ENCODE results near the gene NDUFA3. TPM values are rescaled to one million over a fixed set of nuclear protein-coding genes. Genes with fewer than 3 reads are reported as not detected.
"Not testable (repeated sequence)": the region's sequence is repeated elsewhere in the genome, so short reads cannot be mapped to it uniquely, and the experiment has no call there.

Gene NDUFA3
- polyA plus RNA-seq, 3 donors from 2014 or later, result 367 to 704 (median 506) TPM

DNA sequence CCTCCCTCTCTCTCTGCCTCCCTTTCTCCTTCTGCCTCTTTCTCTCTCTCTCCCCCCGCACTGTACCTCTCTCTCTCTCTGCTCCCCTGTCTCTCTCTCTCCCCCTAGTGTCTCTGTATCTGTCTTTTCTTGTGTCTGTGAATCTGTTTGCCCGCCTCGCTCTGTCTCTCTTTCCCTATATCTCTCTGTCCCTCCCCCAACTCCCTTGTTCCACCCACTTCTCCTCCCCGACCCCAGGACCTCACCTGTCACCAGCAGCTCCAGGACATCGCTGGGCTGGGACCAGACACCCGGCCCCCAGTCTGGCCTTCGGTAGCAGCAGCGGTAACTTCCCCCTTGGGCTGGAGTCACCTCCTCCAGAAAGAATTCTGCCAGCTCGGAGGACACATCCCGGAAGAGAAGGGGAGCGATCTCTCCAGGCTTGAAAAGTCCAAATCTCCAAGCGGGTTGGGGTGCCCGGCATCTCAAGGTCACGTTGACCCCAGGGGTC is 6.0 kb upstream of the NDUFA3 start:
- Mint-ChIP-seq H3K27ac (peak overlapping the region; percentile 73 to 92 (median 86)), H3K36me3 (no peaks in the 10 kb centered on the region), H3K4me3 (peak overlapping the region; percentile 71 to 94 (median 79)), H3K9me3 (no peaks in the 10 kb centered on the region), H3K4me1 (peaks cover 21 to 25% of the 10 kb centered on the region in 2 donors), H3K27me3 (ENCODE audit: low read depth in 3 of 3) (peaks cover 2 to 14% (median 11%) of the 10 kb centered on the region in 3 donors)
- peak; percentile 35 to 55 (median 55) for DNase-seq

DNA sequence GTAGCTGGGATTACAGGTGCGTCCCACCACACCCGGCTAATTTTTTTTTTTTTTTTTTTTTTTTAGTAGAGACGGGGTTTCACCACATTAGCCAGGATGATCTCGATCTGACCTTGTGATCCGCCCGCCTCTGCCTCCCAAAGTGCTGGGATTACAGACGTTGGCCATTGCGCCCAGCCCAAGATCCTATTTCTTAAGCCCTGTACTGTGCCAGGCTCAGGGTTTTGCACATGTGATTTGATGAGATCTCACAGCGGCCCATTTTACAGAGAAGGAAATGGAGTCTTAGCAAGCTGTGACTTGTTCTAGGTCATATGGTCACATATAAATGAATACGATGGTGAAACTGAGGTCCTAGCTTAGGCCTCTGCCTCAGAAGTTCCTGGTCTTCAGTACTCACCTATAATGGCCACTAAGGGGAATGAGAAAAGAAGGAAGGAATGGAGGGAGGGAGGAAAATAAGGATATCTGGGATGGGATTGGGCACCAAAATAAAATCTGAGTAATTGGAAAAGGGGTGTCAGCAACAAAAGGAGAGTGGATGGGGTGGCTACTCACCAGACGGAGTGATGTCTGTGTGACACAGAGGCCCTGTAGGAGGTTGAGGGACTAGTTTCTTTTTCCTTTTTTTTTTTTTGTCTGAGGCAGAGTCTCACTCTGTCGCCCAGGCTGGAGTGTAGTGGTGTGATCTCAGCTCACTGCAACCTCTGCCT is 3.3 kb upstream of the NDUFA3 start:
- peaks cover 7 to 18% (median 12%) of the 10 kb centered on the region in 3 donors for H3K27me3 Mint-ChIP-seq (ENCODE audit: low read depth in 3 of 3)
- H3K27ac Mint-ChIP-seq, result no peak overlapping the region
- no peaks in the 10 kb centered on the region for H3K36me3 Mint-ChIP-seq
- peaks cover 31 to 37% of the 10 kb centered on the region in 2 donors for H3K4me1 Mint-ChIP-seq
- H3K4me3 Mint-ChIP-seq, result no peak overlapping the region
- no peaks in the 10 kb centered on the region for H3K9me3 Mint-ChIP-seq
- DNase-seq, result no peak

DNA sequence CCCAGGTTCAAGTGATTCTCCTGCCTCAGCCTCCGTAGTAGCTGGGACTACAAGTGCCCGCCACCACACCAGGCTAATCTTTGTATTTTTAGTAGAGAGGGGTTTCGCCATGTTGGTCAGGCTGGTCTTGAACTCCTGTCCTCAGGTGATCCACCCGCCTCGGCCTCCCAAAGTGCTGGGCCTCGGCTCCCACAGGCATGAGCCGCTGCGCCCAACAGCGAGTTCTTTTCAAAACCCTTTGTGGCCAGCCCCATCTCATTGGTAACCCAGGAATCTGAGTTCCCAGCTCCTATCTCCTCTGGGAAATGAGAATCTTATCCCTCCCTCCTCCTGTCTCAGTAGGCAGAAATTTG is 2.8 kb upstream of the NDUFA3 start:
- not testable (repeated sequence) for H3K9me3 Mint-ChIP-seq, H3K27ac Mint-ChIP-seq, H3K36me3 Mint-ChIP-seq, DNase-seq, H3K4me3 Mint-ChIP-seq
- Mint-ChIP-seq H3K4me1 (peaks cover 27 to 34% of the 10 kb centered on the region in 2 donors), H3K27me3 (ENCODE audit: low read depth in 3 of 3) (peaks cover 8 to 18% (median 12%) of the 10 kb centered on the region in 3 donors)

DNA sequence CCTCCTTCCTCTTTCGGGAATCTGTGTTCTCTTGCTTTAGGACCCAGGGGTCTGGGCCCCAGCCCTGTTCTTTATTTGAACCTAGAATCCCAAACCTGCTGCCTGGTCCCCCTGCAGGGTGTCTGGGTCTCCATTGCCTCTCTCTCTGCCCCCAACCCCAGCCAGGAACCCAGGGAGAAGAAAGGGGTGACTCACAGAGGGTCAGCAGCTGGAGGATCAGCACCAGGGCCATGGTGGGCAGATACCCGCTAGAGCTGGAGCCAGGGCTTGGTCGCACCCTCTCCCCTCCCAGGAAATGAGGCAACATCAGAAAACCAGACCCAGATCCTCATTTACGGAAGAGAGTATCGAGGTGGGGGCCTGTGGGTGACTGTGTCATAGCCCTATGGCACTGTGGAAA is 2.1 kb upstream of the NDUFA3 start, which contains the start of gene OSCAR:
Gene OSCAR (minus strand): TSS at position 243 of the 400 bp plus-strand sequence. CDS start 11 bp downstream, at position 232.
- DNase-seq, result no peak
- peak within 1 kb of the TSS; percentile 26 to 63 (median 55) for H3K4me3 Mint-ChIP-seq
- H3K36me3 Mint-ChIP-seq, result peaks cover 0 to 3% (median 0%) of the 10 kb centered on the region in 3 donors
- H3K9me3 Mint-ChIP-seq, result no peaks in the 10 kb centered on the region
- peak within 1 kb of the TSS in 5 of 6 donors; percentile 10 to 83 (median 58) for H3K27ac Mint-ChIP-seq
- H3K4me1 Mint-ChIP-seq, result peaks cover 28 to 40% of the 10 kb centered on the region in 2 donors
- H3K27me3 Mint-ChIP-seq (ENCODE audit: low read depth in 3 of 3), result peaks cover 8 to 18% (median 12%) of the 10 kb centered on the region in 3 donors

DNA sequence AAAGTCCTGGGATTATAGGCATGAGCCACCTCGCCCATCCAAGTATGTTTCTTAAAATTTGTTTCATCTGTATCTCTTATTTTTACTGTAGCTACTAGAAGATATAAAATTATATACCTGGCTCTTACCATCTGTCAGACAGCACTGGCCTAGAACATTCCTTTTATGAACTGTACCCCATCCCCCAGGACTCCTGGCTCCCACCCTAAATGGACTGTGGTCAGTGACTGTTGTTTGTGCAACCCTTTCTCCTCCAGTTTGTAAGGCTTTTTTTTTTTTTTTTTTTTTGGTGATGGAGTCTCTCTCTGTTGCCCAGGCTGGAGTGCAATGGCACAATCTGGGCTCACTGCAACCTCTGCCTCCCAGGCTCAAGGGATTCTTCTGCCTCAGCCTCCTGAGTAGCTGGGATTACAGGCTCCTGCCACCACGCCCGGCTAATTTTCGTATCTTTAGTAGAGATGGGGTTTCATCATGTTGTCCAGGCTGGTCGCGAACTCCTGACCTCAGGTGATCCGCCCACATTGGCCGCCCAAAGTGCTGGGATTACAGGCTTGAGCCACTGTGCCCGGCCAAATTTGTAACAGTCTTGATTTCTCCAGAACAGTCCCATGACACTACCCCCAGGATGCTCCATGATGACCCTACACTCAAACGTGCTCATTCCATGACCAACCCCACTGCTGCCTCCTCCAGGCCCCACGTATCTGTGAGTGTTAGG is 2.5 kb downstream of the NDUFA3 start:
- no peak for DNase-seq
- H3K4me3 Mint-ChIP-seq, result peak overlapping the region in 3 of 5 donors; percentile 17 to 46 (median 40)
- H3K36me3 Mint-ChIP-seq, result peaks cover 4 to 17% (median 7%) of the 10 kb centered on the region in 3 donors

DNA sequence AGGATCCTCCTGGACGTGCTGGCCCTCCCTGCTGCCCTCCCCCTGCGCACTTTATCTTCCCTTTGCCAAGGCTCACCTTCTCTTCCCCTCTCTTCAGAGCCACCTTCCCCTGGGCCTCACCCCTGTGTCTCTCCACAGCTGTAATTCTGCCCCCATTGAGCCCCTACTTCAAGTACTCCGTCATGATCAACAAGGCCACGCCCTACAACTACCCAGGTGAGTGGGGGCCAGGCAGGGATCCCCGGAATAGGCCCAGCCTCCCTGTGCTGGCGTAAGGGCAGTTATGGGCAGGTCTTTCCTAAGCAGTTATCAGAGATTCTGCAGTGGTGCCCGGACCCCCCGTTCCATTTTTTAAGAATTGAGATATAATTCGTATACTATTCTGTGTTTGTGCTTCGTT is 3.1 kb downstream of the NDUFA3 start:
- Mint-ChIP-seq H3K9me3 (no peaks in the 10 kb centered on the region), H3K4me1 (peaks cover 20 to 32% of the 10 kb centered on the region in 2 donors), H3K36me3 (peaks cover 6 to 19% (median 9%) of the 10 kb centered on the region in 3 donors), H3K4me3 (no peak overlapping the region), H3K27ac (no peak overlapping the region), H3K27me3 (ENCODE audit: low read depth in 3 of 3) (peaks cover 4 to 9% (median 6%) of the 10 kb centered on the region in 3 donors)
- DNase-seq, result no peak

More for the DNA sequence above, 2.5 kb downstream of the NDUFA3 start:
- Mint-ChIP-seq H3K27me3 (ENCODE audit: low read depth in 3 of 3) (peaks cover 4 to 9% (median 6%) of the 10 kb centered on the region in 3 donors), H3K9me3 (no peaks in the 10 kb centered on the region), H3K27ac (peak overlapping the region in 1 of 6 donors; percentile 30), H3K4me1 (peaks cover 20 to 32% of the 10 kb centered on the region in 2 donors)

DNA sequence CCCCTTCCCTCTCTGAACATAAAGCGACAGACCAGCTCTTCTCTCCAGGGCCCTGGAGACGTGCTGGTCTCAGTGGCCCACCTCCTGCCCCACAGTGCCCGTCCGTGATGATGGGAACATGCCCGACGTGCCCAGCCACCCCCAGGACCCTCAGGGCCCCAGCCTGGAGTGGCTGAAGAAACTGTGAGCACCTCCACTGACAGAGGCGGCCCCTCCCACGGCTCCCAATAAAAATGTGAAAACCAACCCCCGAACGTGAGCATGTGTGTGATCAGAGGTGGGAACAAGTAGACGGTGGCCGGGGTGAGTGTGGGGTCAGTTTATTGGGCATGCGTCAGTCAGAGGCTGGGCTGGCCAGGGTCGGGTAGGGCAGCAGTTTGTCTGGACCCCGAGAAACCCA is 4.1 kb downstream of the NDUFA3 start:
- no peak overlapping the region for H3K27ac Mint-ChIP-seq
- no peak overlapping the region for H3K4me3 Mint-ChIP-seq
- no peak for DNase-seq
- H3K36me3 Mint-ChIP-seq, result peaks cover 7 to 20% (median 11%) of the 10 kb centered on the region in 3 donors
- H3K4me1 Mint-ChIP-seq, result peaks cover 16 to 26% of the 10 kb centered on the region in 2 donors
- no peaks in the 10 kb centered on the region for H3K9me3 Mint-ChIP-seq
- peaks cover 4 to 9% (median 6%) of the 10 kb centered on the region in 3 donors for H3K27me3 Mint-ChIP-seq (ENCODE audit: low read depth in 3 of 3)

DNA sequence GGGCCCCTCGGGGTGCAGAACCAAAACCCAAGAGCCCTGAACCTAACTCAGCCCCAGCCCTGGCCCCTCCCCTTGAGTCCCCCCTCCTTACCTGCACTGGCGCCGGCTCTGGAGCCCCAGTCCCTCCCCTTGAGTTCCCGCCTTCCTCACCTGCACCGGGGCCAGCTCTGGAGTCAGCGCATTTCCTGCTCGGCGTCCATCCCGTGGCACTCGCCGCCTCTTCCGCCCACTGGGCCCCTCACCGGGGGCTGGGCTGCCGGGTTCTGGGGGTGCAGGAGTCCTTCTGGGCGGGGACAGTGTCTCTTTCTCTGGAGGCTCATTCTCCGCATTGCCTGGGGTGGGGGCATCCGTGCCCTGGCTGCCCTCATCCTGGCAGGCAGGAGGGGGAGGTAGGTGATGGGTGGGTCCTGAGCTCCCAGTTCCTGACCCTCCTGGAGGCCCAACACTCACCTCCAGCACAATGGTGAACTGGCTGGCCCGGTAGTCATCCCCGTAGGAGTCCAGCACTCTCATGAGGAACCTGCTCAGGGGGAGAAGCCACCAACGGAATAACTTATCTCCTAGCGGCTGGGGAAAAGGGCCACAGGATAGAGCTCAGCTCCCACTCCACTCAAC is 5.3 kb downstream of the NDUFA3 start:
- Mint-ChIP-seq H3K36me3 (peaks cover 7 to 20% (median 11%) of the 10 kb centered on the region in 3 donors), H3K4me1 (peaks cover 9 to 19% of the 10 kb centered on the region in 2 donors), H3K9me3 (no peaks in the 10 kb centered on the region), H3K4me3 (no peak overlapping the region), H3K27me3 (ENCODE audit: low read depth in 3 of 3) (peaks cover 0 to 4% (median 0%) of the 10 kb centered on the region in 3 donors), H3K27ac (no peak overlapping the region)
- no peak for DNase-seq

DNA sequence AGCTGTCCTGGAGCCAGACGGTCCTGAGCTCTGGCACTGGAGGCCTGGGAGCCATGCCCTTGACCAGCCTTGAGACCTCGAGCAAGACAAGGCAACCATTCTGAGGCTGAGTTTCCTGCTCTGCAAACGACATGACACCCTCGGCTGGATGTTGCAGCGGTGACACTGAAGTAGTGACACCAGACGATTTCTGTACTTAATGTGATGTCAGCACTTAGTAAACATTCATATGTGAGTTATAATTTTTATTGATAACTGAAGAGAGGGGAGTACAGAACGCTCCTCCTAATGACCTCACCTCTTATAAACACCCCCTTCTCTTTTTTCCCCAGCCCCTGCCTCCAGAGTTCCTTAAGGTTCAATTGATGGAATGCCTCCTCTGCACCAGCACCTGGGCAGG is 5.8 kb downstream of the NDUFA3 start:
- no peak overlapping the region for H3K4me3 Mint-ChIP-seq
- H3K4me1 Mint-ChIP-seq, result peaks cover 5 to 19% of the 10 kb centered on the region in 2 donors
- H3K27me3 Mint-ChIP-seq (ENCODE audit: low read depth in 3 of 3), result peaks cover 0 to 4% (median 0%) of the 10 kb centered on the region in 3 donors
- peaks cover 7 to 20% (median 11%) of the 10 kb centered on the region in 3 donors for H3K36me3 Mint-ChIP-seq
- no peaks in the 10 kb centered on the region for H3K9me3 Mint-ChIP-seq
- no peak for DNase-seq
- H3K27ac Mint-ChIP-seq, result no peak overlapping the region

DNA sequence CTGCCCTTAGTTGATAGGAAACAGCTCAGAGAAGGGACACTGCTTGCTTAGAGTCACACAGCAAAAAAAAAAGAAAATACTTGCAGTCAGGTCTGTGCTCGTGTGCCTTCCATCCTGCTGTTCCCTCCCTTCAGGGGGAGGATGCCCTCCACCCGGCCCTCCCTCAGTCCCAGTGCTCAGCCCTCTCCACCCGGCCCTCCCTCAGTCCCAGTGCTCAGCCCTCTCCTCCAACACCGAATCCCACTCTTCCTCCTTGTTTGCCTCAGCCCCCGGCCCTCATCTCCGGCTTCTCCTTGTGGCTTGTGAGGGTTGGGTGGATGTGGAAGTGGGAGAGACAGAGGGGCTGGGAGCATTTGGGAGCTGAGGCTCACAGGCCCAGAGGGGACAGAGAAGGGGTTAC is 7.0 kb downstream of the NDUFA3 start:
- Mint-ChIP-seq H3K27me3 (ENCODE audit: low read depth in 3 of 3) (peaks cover 0 to 6% (median 3%) of the 10 kb centered on the region in 3 donors), H3K4me1 (peaks cover 14 to 29% of the 10 kb centered on the region in 2 donors), H3K4me3 (no peak overlapping the region), H3K27ac (no peak overlapping the region), H3K9me3 (no peaks in the 10 kb centered on the region), H3K36me3 (peaks cover 7 to 20% (median 11%) of the 10 kb centered on the region in 3 donors)
- DNase-seq, result no peak

DNA sequence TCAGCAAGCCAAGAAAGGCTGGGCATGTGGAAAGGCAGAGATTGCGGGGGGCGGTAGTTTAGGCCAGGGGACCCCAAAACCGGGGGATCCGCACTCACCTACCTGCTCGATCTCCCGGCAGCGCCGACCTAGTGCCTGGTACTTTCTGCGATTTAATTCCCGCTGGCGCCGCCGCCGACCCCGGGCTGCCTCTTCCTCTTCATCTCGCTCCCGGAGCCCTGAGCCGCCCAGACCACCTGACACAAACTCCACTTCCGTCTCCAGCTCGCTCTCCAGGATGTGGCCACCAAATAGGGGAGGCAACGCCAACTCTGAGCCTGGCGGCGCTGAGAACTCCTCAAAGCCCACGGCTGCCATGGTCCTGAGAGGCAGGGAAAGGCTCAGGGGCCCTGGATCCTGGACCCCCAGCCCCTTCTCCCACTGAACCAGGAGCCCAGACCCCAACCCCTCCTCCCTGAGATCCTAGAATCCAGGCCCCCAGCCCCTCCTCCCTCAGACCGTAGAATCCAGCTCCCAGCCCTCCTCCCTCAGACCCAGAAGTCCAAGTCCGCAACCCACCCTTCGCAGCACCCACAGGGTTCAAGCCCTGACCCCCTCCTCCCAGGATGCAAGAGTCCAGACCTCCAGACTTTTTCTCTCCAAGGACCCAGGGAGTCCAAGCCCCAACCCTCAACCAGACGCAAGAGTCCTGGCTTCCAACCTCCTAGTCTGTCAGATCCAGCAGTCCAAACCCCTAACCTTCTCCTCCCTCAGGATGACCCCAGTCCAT is 11.9 kb downstream of the NDUFA3 start:
- Mint-ChIP-seq H3K27me3 (ENCODE audit: low read depth in 3 of 3) (peaks cover 5 to 10% (median 8%) of the 10 kb centered on the region in 3 donors), H3K4me3 (peak overlapping the region; percentile 88 to 98 (median 93)), H3K4me1 (peaks cover 31 to 32% of the 10 kb centered on the region in 2 donors), H3K27ac (peak overlapping the region; percentile 90 to 98 (median 91)), H3K9me3 (no peaks in the 10 kb centered on the region), H3K36me3 (peaks cover 7 to 8% (median 8%) of the 10 kb centered on the region in 3 donors)
- DNase-seq, result peak; percentile 31 to 33 (median 33)

DNA sequence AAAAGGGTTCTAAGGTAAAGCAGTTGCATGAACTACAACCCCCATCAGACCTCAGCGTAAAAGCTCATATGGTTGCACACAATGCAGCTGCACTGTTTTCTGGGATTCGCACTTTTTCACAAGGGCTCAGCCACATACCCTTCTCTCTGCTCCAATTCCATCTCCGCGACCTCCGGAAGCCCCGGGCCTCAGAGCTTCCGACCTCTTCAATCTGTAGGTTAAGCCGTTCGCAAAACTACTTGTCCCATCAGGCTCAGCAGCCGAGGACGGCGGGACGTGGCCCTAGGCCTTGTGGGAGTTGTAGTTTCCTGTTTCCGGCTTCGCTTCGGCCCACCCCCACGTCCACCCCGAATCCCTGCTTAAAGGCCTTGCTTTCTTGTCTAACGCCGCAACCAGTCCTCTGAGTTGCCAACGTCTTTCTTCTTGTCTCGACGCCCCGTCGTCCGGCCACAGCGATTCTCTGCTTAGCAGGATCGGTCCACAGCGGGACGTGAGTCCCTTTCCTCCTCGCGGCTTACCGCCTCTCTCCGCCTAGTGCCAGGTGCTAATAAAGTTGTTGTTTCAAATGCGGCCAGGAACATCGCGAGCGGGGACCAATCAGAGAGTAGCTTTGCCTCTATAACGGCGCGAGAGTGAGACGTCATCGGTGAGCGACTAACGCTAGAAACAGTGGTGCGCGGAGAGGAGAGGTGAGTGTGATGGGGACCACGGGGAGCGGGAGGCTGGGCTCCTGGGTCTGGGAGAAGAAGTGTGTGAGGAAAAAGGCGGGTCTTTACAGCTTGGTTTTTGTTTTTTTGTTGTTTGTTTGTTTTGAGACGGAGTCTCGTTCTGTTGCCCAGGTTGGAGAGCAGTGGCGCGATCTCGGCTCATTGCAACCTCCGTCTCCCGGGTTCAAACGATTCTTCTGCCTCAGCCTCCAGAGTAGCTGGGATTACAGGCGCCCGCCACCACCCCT is 12.7 kb downstream of the NDUFA3 start, which contains the start of the genes PRPF31 and TFPT:
Gene PRPF31 (plus strand): TSS at position 646 of the 955 bp plus-strand sequence. CDS start 2,525 bp downstream, outside the sequence.
Gene TFPT (minus strand): TSS at position 549 of the 955 bp plus-strand sequence. CDS start 388 bp downstream, at position 161.
- Mint-ChIP-seq H3K27ac (peak within 1 kb of the TSS; percentile 90 to 98 (median 91)), H3K4me3 (peak within 1 kb of the TSS; percentile 88 to 98 (median 93)), H3K9me3 (no peaks in the 10 kb centered on the region), H3K27me3 (ENCODE audit: low read depth in 3 of 3) (peaks cover 5 to 10% (median 8%) of the 10 kb centered on the region in 3 donors), H3K36me3 (peaks cover 7 to 15% (median 8%) of the 10 kb centered on the region in 3 donors), H3K4me1 (peaks cover 31 to 32% of the 10 kb centered on the region in 2 donors)
- peak; percentile 96 to 97 (median 96) for DNase-seq

Measured in immature natural killer cell (primary cell).